ENCODE data around the gene MYEF2. TPM values are rescaled to one million over a fixed set of nuclear protein-coding genes. Genes with fewer than 3 reads are reported as not detected.

MYEF2 gene
- total and polyA plus RNA-seq, 10 of the 15 experiments (the other 5 are each of a cell fraction or from before 2014, with no cell fraction given) = 9.2 to 47.0 (median 19.9) TPM

DNA sequence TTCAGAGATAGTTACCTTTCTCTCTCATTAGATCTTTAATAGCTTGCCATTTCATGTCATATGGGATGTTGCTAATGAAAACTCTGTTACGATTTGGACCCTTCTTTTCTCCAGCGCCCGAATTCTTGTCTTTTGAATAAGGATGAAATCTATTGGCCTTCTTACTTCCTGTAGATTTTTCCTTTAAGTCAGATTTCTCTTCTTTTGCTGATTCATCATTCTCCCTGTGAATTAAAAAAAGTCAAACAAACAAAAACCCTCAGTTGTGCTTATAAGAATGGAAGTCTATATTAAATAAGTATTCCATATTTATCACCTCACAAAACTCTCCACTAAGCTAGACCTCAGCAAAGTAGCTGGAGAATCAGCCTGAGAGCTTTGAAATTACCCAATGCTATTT lies 9.5 kb downstream of the MYEF2 start:
- CTCF ChIA-PET = no interaction called here
- POLR2A ChIA-PET = no interaction called here
- BruUV-seq (replicated peaks) = no TSS peak
- DNase-seq (ENCODE audit: low read depth, low spot score) (no peak), FAIRE-seq (no peak), ATAC-seq (no peak)
- intact Hi-C loops (cut with micrococcal nuclease; ENCODE audit: unreplicated experiment) (no loop called here), in situ Hi-C loops (cut with MboI) (loop anchor here (25.0 kb wide), 1 partner anchor 644 kb away; the partner anchor contains the start of gene CEP152)
- Histone ChIP-seq H3K4me2 (ENCODE audit: control insufficient read depth, insufficient read depth) (no peak overlapping the region), H3K27me3 (replicated peaks in 1 of 2; ENCODE audit: control insufficient read depth in 2 of 2, insufficient read depth in 2 of 2, low read length in 1 of 2) (no peaks in the 10 kb centered on the region), H3K27ac (ENCODE audit: control insufficient read depth, insufficient read depth) (no peak overlapping the region), H2AFZ (ENCODE audit: control insufficient read depth, low read depth, low read length) (no peak overlapping the region), H4K20me1 (ENCODE audit: control insufficient read depth, insufficient read depth) (no peaks in the 10 kb centered on the region), H3K9ac (ENCODE audit: control insufficient read depth, insufficient read depth, low read length) (no peak overlapping the region), H3K36me3 (ENCODE audit: control insufficient read depth in 2 of 2, insufficient read depth in 2 of 2, low read length in 1 of 2) (peaks cover 0 to 13% of the 10 kb centered on the region in 2 experiments; a peak in 2 of 4 replicates), H3K4me3 (no peak overlapping the region), H3K79me2 (ENCODE audit: control insufficient read depth, insufficient read depth, low read length) (peaks cover 15% of the 10 kb centered on the region), H3K9me3 (replicated peaks; ENCODE audit: control insufficient read depth, insufficient read depth, low read length) (peaks cover 3% of the 10 kb centered on the region; the same call in 2 of the 3 replicates), H3K4me1 (ENCODE audit: control insufficient read depth, insufficient read depth, low read length) (no peaks in the 10 kb centered on the region)
- TF ChIP-seq, protein P1, sequence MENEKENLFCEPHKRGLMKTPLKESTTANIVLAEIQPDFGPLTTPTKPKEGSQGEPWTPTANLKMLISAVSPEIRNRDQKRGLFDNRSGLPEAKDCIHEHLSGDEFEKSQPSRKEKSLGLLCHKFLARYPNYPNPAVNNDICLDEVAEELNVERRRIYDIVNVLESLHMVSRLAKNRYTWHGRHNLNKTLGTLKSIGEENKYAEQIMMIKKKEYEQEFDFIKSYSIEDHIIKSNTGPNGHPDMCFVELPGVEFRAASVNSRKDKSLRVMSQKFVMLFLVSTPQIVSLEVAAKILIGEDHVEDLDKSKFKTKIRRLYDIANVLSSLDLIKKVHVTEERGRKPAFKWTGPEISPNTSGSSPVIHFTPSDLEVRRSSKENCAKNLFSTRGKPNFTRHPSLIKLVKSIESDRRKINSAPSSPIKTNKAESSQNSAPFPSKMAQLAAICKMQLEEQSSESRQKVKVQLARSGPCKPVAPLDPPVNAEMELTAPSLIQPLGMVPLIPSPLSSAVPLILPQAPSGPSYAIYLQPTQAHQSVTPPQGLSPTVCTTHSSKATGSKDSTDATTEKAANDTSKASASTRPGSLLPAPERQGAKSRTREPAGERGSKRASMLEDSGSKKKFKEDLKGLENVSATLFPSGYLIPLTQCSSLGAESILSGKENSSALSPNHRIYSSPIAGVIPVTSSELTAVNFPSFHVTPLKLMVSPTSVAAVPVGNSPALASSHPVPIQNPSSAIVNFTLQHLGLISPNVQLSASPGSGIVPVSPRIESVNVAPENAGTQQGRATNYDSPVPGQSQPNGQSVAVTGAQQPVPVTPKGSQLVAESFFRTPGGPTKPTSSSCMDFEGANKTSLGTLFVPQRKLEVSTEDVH (IDR thresholded peaks at IDR 0.05; ENCODE audit: low read depth, partially characterized antibody) = no peak
- TF ChIP-seq TCF7 (IDR thresholded peaks at IDR 0.05; ENCODE audit: borderline replicate concordance) (no peak), MLLT1 (IDR thresholded peaks at IDR 0.05) (no peak), ZBTB40 (IDR thresholded peaks at IDR 0.05; ENCODE audit: borderline replicate concordance) (no peak), SIX5 (IDR thresholded peaks at IDR 0.05; ENCODE audit: low read depth, low read length, severe bottlenecking) (no peak), ZNF622 (IDR thresholded peaks at IDR 0.05) (no peak)
- TF ChIP-seq, protein P2, sequence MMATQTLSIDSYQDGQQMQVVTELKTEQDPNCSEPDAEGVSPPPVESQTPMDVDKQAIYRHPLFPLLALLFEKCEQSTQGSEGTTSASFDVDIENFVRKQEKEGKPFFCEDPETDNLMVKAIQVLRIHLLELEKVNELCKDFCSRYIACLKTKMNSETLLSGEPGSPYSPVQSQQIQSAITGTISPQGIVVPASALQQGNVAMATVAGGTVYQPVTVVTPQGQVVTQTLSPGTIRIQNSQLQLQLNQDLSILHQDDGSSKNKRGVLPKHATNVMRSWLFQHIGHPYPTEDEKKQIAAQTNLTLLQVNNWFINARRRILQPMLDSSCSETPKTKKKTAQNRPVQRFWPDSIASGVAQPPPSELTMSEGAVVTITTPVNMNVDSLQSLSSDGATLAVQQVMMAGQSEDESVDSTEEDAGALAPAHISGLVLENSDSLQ (IDR thresholded peaks at IDR 0.05) = no peak
- TF ChIP-seq, protein P3, sequence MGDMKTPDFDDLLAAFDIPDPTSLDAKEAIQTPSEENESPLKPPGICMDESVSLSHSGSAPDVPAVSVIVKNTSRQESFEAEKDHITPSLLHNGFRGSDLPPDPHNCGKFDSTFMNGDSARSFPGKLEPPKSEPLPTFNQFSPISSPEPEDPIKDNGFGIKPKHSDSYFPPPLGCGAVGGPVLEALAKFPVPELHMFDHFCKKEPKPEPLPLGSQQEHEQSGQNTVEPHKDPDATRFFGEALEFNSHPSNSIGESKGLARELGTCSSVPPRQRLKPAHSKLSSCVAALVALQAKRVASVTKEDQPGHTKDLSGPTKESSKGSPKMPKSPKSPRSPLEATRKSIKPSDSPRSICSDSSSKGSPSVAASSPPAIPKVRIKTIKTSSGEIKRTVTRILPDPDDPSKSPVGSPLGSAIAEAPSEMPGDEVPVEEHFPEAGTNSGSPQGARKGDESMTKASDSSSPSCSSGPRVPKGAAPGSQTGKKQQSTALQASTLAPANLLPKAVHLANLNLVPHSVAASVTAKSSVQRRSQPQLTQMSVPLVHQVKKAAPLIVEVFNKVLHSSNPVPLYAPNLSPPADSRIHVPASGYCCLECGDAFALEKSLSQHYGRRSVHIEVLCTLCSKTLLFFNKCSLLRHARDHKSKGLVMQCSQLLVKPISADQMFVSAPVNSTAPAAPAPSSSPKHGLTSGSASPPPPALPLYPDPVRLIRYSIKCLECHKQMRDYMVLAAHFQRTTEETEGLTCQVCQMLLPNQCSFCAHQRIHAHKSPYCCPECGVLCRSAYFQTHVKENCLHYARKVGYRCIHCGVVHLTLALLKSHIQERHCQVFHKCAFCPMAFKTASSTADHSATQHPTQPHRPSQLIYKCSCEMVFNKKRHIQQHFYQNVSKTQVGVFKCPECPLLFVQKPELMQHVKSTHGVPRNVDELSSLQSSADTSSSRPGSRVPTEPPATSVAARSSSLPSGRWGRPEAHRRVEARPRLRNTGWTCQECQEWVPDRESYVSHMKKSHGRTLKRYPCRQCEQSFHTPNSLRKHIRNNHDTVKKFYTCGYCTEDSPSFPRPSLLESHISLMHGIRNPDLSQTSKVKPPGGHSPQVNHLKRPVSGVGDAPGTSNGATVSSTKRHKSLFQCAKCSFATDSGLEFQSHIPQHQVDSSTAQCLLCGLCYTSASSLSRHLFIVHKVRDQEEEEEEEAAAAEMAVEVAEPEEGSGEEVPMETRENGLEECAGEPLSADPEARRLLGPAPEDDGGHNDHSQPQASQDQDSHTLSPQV (IDR thresholded peaks at IDR 0.05) = no peak
- SMC1A ChIA-PET (ENCODE audit: uncharacterized antibody, unreplicated experiment) = interaction anchor here (2.5 kb wide), 1 partner anchor 9 kb away, joined by 8 read pairs; the partner anchor contains the start of gene MYEF2
- RAD21 ChIA-PET (ENCODE audit: unreplicated experiment) = no interaction called here
- 63% methylated on average over 3 of the region's 3 CpGs for WGBS (ENCODE audit: insufficient coverage, insufficient replicate concordance, low lambda C conversion rate, missing lambda C conversion rate)
